ENCODE results near the gene RANBP9. TPM values are rescaled to one million over a fixed set of nuclear protein-coding genes. Genes with fewer than 3 reads are reported as not detected.

The RANBP9 gene
- total RNA-seq, 1 experiment from 2014 or later: 73.8 TPM

- TF ChIP-seq CTCF (conservative IDR thresholded peaks at IDR 0.05) (no peak), EZH2 (IDR thresholded peaks at IDR 0.05; ENCODE audit: low read depth) (no peak)
- intact Hi-C loops (cut with micrococcal nuclease; ENCODE audit: unreplicated experiment): no loop called here
- no peak overlapping the region for H3K4me3 ChIP-seq
Observed at GRCh38 chr6:13679996-13680395, 31.6 kb downstream of the RANBP9 start.

DNA sequence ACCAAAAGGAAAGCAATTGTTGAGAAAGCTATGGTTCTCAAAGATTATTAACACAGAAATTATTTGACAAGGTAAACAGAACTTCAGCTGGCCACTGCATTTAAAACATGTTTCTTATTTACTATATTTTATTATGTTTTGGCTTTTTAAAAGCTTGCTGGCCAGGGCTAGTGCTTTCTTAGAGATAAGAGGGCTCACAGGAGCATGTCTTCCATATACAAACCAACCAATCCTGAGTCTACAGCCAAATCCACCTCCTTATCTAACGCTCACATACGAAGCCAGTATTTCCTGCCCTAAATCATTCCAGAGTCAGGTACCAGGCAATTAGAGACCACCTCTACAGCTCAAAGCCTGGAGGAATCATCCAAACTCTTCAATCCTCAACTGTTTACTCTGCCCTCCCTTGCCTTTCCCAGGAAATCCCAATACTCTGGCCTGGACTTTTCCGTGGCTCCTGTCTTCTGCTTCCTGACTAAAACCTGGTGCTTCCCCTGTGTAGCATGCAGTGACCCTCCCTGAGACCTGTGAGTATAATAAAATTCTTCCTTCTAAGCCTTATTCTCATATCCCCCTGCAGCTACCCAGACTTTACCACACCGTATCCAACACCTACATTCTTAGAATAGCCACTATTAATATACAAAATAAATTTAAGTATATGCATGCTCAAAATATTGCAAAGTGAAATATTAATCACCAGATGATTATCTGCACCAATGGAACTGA is 33.2 kb downstream of the RANBP9 start:
- no peaks in the 10 kb centered on the region for H3K4me1 ChIP-seq (replicated peaks; ENCODE audit: insufficient read depth)
- H3K27ac ChIP-seq: no peak overlapping the region
- intact Hi-C loops (cut with micrococcal nuclease; ENCODE audit: unreplicated experiment): no loop called here
- H3K36me3 ChIP-seq (ENCODE audit: low read depth): peaks cover 33% of the 10 kb centered on the region
- peaks cover 99% of the 10 kb centered on the region for H3K79me2 ChIP-seq (ENCODE audit: low read depth)
- peaks cover 13% of the 10 kb centered on the region for H4K20me1 ChIP-seq (ENCODE audit: insufficient read depth)
- ChIA-PET POLR2A (ENCODE audit: unreplicated experiment) (no interaction called here), CTCF (no interaction called here)
- no peak overlapping the region for H2AFZ ChIP-seq
- no peak overlapping the region for H3K4me2 ChIP-seq
- peaks cover 31% of the 10 kb centered on the region for H3F3A ChIP-seq (ENCODE audit: insufficient read depth, low read depth)
- DNase-seq: no peak
- H3K4me3 ChIP-seq: no peak overlapping the region
- H3K9me3 ChIP-seq (ENCODE audit: insufficient read depth, low read depth): peaks cover 12% of the 10 kb centered on the region
- TF ChIP-seq EZH2 (IDR thresholded peaks at IDR 0.05; ENCODE audit: low read depth) (no peak), CTCF (conservative IDR thresholded peaks at IDR 0.05) (no peak)
- no peaks in the 10 kb centered on the region for H3K27me3 ChIP-seq (ENCODE audit: insufficient read depth, low read depth)
- BruUV-seq (replicated peaks): no TSS peak
- 0 out of 2 replicates have a peak, but pooled peaks cover 2% of the 10 kb centered on the region for H3K9me2 ChIP-seq (ENCODE audit: insufficient read depth)

More at GRCh38 chr6:13679996-13680395, 31.6 kb downstream of the RANBP9 start:
- H3K4me2 ChIP-seq: no peak overlapping the region
- peaks cover 31% of the 10 kb centered on the region; the same call in 1 of the 2 replicates for H3F3A ChIP-seq (ENCODE audit: insufficient read depth, low read depth)
- ChIA-PET POLR2A (ENCODE audit: unreplicated experiment) (interaction anchor here (0.6 kb wide), 1 partner anchor 30 kb away, joined by 3 read pairs; no protein-coding TSS in a partner anchor), CTCF (no interaction called here)
- H4K20me1 ChIP-seq (ENCODE audit: insufficient read depth): peaks cover 4% of the 10 kb centered on the region
- no peak overlapping the region for H3K27ac ChIP-seq
- peaks cover 23% of the 10 kb centered on the region for H3K36me3 ChIP-seq (ENCODE audit: low read depth)
- H2AFZ ChIP-seq: no peak overlapping the region
- H3K79me2 ChIP-seq (ENCODE audit: low read depth): peaks cover 99% of the 10 kb centered on the region
- peaks cover 12% of the 10 kb centered on the region for H3K9me3 ChIP-seq (ENCODE audit: insufficient read depth, low read depth)
- H3K4me1 ChIP-seq (replicated peaks; ENCODE audit: insufficient read depth): no peaks in the 10 kb centered on the region
- no peaks in the 10 kb centered on the region for H3K9me2 ChIP-seq (ENCODE audit: insufficient read depth)
- no TSS peak for BruUV-seq (replicated peaks)
- no peak for DNase-seq
- H3K27me3 ChIP-seq (ENCODE audit: insufficient read depth, low read depth): no peaks in the 10 kb centered on the region

DNA sequence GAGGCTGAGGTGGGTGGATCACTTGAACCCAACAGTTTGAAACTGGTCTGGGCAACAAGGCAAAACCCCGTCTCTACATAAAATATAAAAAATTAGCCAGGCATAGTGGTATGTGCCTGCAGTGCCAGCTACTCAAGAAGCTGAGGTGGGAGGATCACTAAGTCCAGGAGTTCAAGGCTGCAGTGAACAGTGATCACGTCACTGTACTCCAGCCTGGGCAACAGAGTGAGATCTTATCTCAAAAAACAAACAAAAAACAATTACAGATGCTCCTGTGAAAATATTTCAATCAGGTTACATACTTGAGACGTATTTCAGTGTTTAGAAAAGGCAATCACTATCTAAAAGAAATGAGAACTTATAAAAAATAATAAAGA is 33.8 kb downstream of the RANBP9 start:
- no peak for DNase-seq
- H3K4me3 ChIP-seq: no peak overlapping the region
- H4K20me1 ChIP-seq (ENCODE audit: insufficient read depth): peaks cover 13% of the 10 kb centered on the region
- H3K9me2 ChIP-seq (ENCODE audit: insufficient read depth): 0 out of 2 replicates have a peak, but pooled peaks cover 3% of the 10 kb centered on the region
- CTCF ChIA-PET: interaction anchor here (0.6 kb wide), 1 partner anchor 104 kb away, joined by 3 read pairs; no protein-coding TSS in a partner anchor
- no peaks in the 10 kb centered on the region for H3K27me3 ChIP-seq (ENCODE audit: insufficient read depth, low read depth)
- H3K9me3 ChIP-seq (ENCODE audit: insufficient read depth, low read depth): peaks cover 12% of the 10 kb centered on the region
- no peak overlapping the region for H2AFZ ChIP-seq
- peaks cover 99% of the 10 kb centered on the region for H3K79me2 ChIP-seq (ENCODE audit: low read depth)
- H3K36me3 ChIP-seq (ENCODE audit: low read depth): peaks cover 34% of the 10 kb centered on the region
- POLR2A ChIA-PET (ENCODE audit: unreplicated experiment): no interaction called here
- no peak overlapping the region for H3K27ac ChIP-seq
- peaks cover 37% of the 10 kb centered on the region for H3F3A ChIP-seq (ENCODE audit: insufficient read depth, low read depth)
- no peaks in the 10 kb centered on the region for H3K4me1 ChIP-seq (replicated peaks; ENCODE audit: insufficient read depth)
- TF ChIP-seq CTCF (conservative IDR thresholded peaks at IDR 0.05): no peak
- TF ChIP-seq EZH2 (IDR thresholded peaks at IDR 0.05; ENCODE audit: low read depth): no peak
- BruUV-seq (replicated peaks): no TSS peak
- intact Hi-C loops (cut with micrococcal nuclease; ENCODE audit: unreplicated experiment): no loop called here
- H3K4me2 ChIP-seq: no peak overlapping the region
